IMR-90 (cell line): ENCODE measurements around the gene MYRFL. TPM values are rescaled to one million over a fixed set of nuclear protein-coding genes. Genes with fewer than 3 reads are reported as not detected.

Experiments
- ATAC-seq: fragments of 200-7000 bp; cut with Tn5 transposase; 2 replicates; pipeline ENCODE4 v1.9.1; 2020; ENCODE audit warnings: low read depth, mild to moderate bottlenecking, moderate library complexity
- BruUV-seq: library from RNA; stranded (reverse); fragments of 400-500 nt; replicated peaks from 2 replicates; lab custom pipeline; 2021; lab: Mats Ljungman, UMichigan
- CTCF ChIA-PET: fragments of 300-600 bp; formaldehyde crosslinking; extraction: SDS; loops from one replicate; lab custom pipeline; 2021; ENCODE audit warnings: antibody characterized with exemption; lab: Yijun Ruan, JAX
- POLR2A ChIA-PET: fragments of 300-600 bp; sonication (Branson Sonifier 250); formaldehyde crosslinking; loops from one replicate; lab custom pipeline; 2022; ENCODE audit warnings: antibody characterized with exemption; ENCODE audit not compliant: unreplicated experiment; lab: Charles Lee
- DNase-seq: peaks from one replicate; pipeline ENCODE4 v3.0.0; 2013
- H2AFZ ChIP-seq: replicated peaks from 2 replicates; pipeline ENCODE3; 2013; ENCODE audit warnings: low read length, mild to moderate bottlenecking; ENCODE audit not compliant: poor library complexity
- H2AK5ac ChIP-seq: 2 replicates; pipeline ENCODE4 v1.6.1; 2013; ENCODE audit warnings: low read depth, low read length, inconsistent platforms
- H2AK9ac ChIP-seq: replicated peaks from 2 replicates; pipeline ENCODE3; 2013; ENCODE audit warnings: mild to moderate bottlenecking, low read depth, low read length, moderate library complexity; ENCODE audit not compliant: poor library complexity
- H2BK120ac ChIP-seq: 2 replicates; pipeline ENCODE4 v1.6.1; 2013; ENCODE audit warnings: low read depth, low read length, inconsistent platforms
- H2BK15ac ChIP-seq: 3 replicates; pipeline ENCODE4 v1.6.1; 2013; ENCODE audit warnings: low read depth, low read length, inconsistent platforms
- H2BK20ac ChIP-seq: 2 replicates; pipeline ENCODE4 v1.6.1; 2013; ENCODE audit warnings: low read depth, mild to moderate bottlenecking, inconsistent platforms, low read length, moderate library complexity
- H2BK5ac ChIP-seq: 2 replicates; pipeline ENCODE4 v1.6.1; 2013; ENCODE audit warnings: mild to moderate bottlenecking, low read depth, low read length, inconsistent platforms; ENCODE audit not compliant: poor library complexity, severe bottlenecking
- H3K14ac ChIP-seq: replicated peaks from 2 replicates; pipeline ENCODE4 v1.6.1; 2013; ENCODE audit warnings: low read depth, low read length, inconsistent platforms
- H3K18ac ChIP-seq: 2 replicates; pipeline ENCODE4 v1.6.1; 2013; ENCODE audit warnings: low read depth, low read length, control low read depth
- H3K23ac ChIP-seq: 2 replicates; pipeline ENCODE4 v1.6.1; 2013; ENCODE audit warnings: low read depth, low read length, inconsistent platforms
- H3K27ac ChIP-seq: 2 replicates; pipeline ENCODE4 v1.5.1; 2013; ENCODE audit warnings: mild to moderate bottlenecking, control low read depth, low read length; ENCODE audit not compliant: insufficient read depth
- H3K27me3 ChIP-seq: 2 replicates; pipeline ENCODE4 v1.6.1; 2013; ENCODE audit warnings: low read length; ENCODE audit not compliant: control insufficient read depth, insufficient read depth
- H3K36me3 ChIP-seq: 2 replicates; pipeline ENCODE4 v1.6.1; 2013; ENCODE audit warnings: low read length, mixed read lengths; ENCODE audit not compliant: control insufficient read depth, insufficient read depth
- H3K4ac ChIP-seq: 2 replicates; pipeline ENCODE4 v1.6.1; 2013; ENCODE audit warnings: low read depth, low read length, inconsistent platforms
- H3K4me1 ChIP-seq: 2 replicates; pipeline ENCODE4 v1.6.1; 2013; ENCODE audit warnings: low read length, mixed read lengths; ENCODE audit not compliant: control insufficient read depth, insufficient read depth
- H3K4me2 ChIP-seq: 2 replicates; pipeline ENCODE4 v1.6.1; 2013; ENCODE audit warnings: low read depth, mild to moderate bottlenecking, control low read depth, low read length, moderate library complexity
- H3K4me3 ChIP-seq: 2 replicates; pipeline ENCODE4 v1.5.1; 2013; ENCODE audit warnings: low read depth, mild to moderate bottlenecking, control low read depth, low read length, moderate library complexity; ENCODE audit not compliant: insufficient read depth
- H3K56ac ChIP-seq: 2 replicates; pipeline ENCODE4 v1.6.1; 2013; ENCODE audit warnings: low read length, inconsistent platforms; ENCODE audit not compliant: insufficient read depth; ENCODE audit errors: extremely low read depth
- H3K79me1 ChIP-seq, 2 experiments: 2 replicates each; pipeline ENCODE4 v1.6.1; 2013; ENCODE audit warnings: low read length in 2 of 2, inconsistent platforms in 1 of 2, low read depth in 1 of 2
- H3K9ac ChIP-seq: 2 replicates; pipeline ENCODE4 v1.6.1; 2013; ENCODE audit warnings: low read depth, low read length, control low read depth
- H3K9me1 ChIP-seq: 2 replicates; pipeline ENCODE4 v1.6.1; 2013; ENCODE audit warnings: low read length, inconsistent platforms; ENCODE audit not compliant: insufficient read depth
- H3K9me3 ChIP-seq: 2 replicates; pipeline ENCODE4 v1.6.1; 2013; ENCODE audit warnings: low read length; ENCODE audit not compliant: control insufficient read depth, insufficient read depth
- H4K20me1 ChIP-seq: 2 replicates; pipeline ENCODE4 v1.6.1; 2013; ENCODE audit warnings: low read length, inconsistent platforms; ENCODE audit not compliant: insufficient read depth
- H4K5ac ChIP-seq: 2 replicates; pipeline ENCODE4 v1.6.1; 2013; ENCODE audit warnings: mild to moderate bottlenecking, low read depth, low read length, control low read depth
- H4K8ac ChIP-seq, 2 experiments: 2 replicates each; pipeline ENCODE4 v1.6.1; 2013; ENCODE audit warnings: low read depth in 2 of 2, low read length in 2 of 2, control low read depth in 1 of 2, inconsistent platforms in 1 of 2
- H4K91ac ChIP-seq: 2 replicates; pipeline ENCODE4 v1.6.1; 2013; ENCODE audit warnings: low read depth, low read length, inconsistent platforms; ENCODE audit not compliant: insufficient read depth
- BHLHE40 ChIP-seq: fragments of 150-350 bp; IDR thresholded peaks from 2 replicates; pipeline ENCODE4 v1.6.1; 2016; ENCODE audit warnings: mild to moderate bottlenecking, low read depth, low read length
- CHD1 ChIP-seq: IDR thresholded peaks from 2 replicates; pipeline ENCODE4 v1.6.1; 2012; ENCODE audit warnings: low read depth, low read length, improper control_type of control experiment
- CTCF ChIP-seq: conservative IDR thresholded peaks from 2 replicates; pipeline ENCODE4 v1.5.1; 2012; ENCODE audit warnings: mild to moderate bottlenecking, low read depth, low read length, improper control_type of control experiment
- ELK1 ChIP-seq: fragments of 150-350 bp; IDR thresholded peaks from 2 replicates; pipeline ENCODE4 v1.6.1; 2016; ENCODE audit warnings: low read depth, mild to moderate bottlenecking, low read length, moderate library complexity, borderline replicate concordance
- MAFK ChIP-seq: IDR thresholded peaks from 2 replicates; pipeline ENCODE4 v1.6.1; 2012; ENCODE audit warnings: low read depth, low read length, improper control_type of control experiment
- MXI1 ChIP-seq: IDR thresholded peaks from 2 replicates; pipeline ENCODE4 v1.6.1; 2012; ENCODE audit warnings: low read depth, mild to moderate bottlenecking, low read length, moderate library complexity, borderline replicate concordance
- NFE2L2 ChIP-seq: fragments of 150-350 bp; IDR thresholded peaks from 2 replicates; pipeline ENCODE4 v1.6.1; 2016; ENCODE audit warnings: low read depth, mild to moderate bottlenecking, low read length
- POLR2A ChIP-seq: IDR thresholded peaks from 2 replicates; pipeline ENCODE4 v1.6.1; 2012; ENCODE audit warnings: mild to moderate bottlenecking, low read depth, low read length
- RAD21 ChIP-seq: IDR thresholded peaks from 2 replicates; pipeline ENCODE4 v1.6.1; 2012; ENCODE audit warnings: low read length, improper control_type of control experiment
- RCOR1 ChIP-seq: IDR thresholded peaks from 2 replicates; pipeline ENCODE4 v1.6.1; 2012; ENCODE audit warnings: mild to moderate bottlenecking, low read length, improper control_type of control experiment; ENCODE audit not compliant: insufficient replicate concordance
- SMC3 ChIP-seq: fragments of 150-350 bp; IDR thresholded peaks from 2 replicates; pipeline ENCODE4 v1.6.1; 2016; ENCODE audit warnings: low read depth, mild to moderate bottlenecking, antibody characterized with exemption, low read length, moderate library complexity
- WGBS, 2 experiments: methylation state at CpG; one replicate each; pipeline versions ENCODE4 v1.1.5 to v1.1.7; 2013; ENCODE audit warnings: missing lambda C conversion rate in 2 of 2; ENCODE audit not compliant: insufficient read length in 1 of 2; ENCODE audit errors: extremely low coverage in 2 of 2; 5-methylcytosine and 5-hydroxymethylcytosine counted together
- dilution Hi-C: fragments of 300-500 bp; cut with HindIII; formaldehyde crosslinking; loops from one replicate; pipeline ENCODE4 v1.14.3; 2018; ENCODE audit warnings: low sequenced_read_pairs; ENCODE audit not compliant: unreplicated experiment
- in situ Hi-C: fragments of 300-500 bp; cut with MboI; formaldehyde crosslinking; loops from 3 replicates; pipeline ENCODE4 v1.14.3; 2019; ENCODE audit warnings: low sequenced_read_pairs, inconsistent platforms, mixed read lengths
- intact Hi-C: fragments of 100-400 bp; cut with micrococcal nuclease; formaldehyde crosslinking; loops from 2 replicates; pipeline ENCODE4 v1.10.0; 2022
- polyA plus RNA-seq, 3 experiments: library from polyadenylated mRNA; depleted of rRNA; stranded (reverse); fragments of >200 nt; gene quantifications; 2 replicates each; pipeline ENCODE4 v1.2.3, GENCODE V29; 2012; ENCODE audit warnings: low replicate concordance in 1 of 3
- total RNA-seq: library from RNA; depleted of rRNA; stranded (reverse); fragments of >200 nt; gene quantifications from 2 replicates; pipeline ENCODE4 v1.2.3, GENCODE V29; 2012
- TF ChIP-seq, protein P1 (sequence below): fragments of 150-350 bp; IDR thresholded peaks from 2 replicates; pipeline ENCODE4 v1.6.1; 2017; ENCODE audit warnings: mild to moderate bottlenecking, antibody characterized with exemption, low read length, low read depth

MYRFL gene
- total and polyA plus RNA-seq, 2 of the 4 experiments (the other 2 are of a cell fraction) = not detected

DNA sequence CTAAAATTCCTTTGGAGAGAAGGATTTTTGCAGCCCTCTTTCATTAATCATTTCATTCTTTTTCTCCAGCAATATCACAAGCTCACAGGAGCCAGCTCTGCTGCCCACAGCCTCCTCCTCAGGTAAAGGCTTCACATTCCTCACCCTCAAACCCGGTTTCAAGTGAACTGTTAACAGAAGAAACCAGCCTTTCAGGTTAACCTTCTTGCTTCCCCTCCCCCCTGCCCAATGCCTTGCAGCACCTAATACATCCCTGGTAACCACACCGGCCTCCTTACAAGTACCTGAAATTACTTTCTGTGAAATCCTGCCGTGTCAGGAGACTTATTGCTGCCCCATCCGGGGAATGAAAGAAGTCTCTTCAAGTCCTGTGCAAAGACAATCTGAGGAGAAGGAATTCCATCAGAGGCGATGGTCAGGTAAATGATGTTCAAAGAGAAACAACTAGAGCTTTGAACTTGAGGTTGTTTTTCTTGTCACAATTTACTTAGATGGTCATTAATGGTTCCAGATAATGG, 111.2 kb downstream of the MYRFL start:
- Histone ChIP-seq H4K91ac (no peak overlapping the region), H3K4me1 (no peaks in the 10 kb centered on the region), H3K9me1 (no peaks in the 10 kb centered on the region), H2AK5ac (no peak overlapping the region), H3K27ac (no peak overlapping the region), H2AK9ac (no peak overlapping the region), H3K18ac (no peak overlapping the region), H3K56ac (no peak overlapping the region), H3K4ac (no peak overlapping the region), H4K20me1 (no peaks in the 10 kb centered on the region), H4K8ac (no peak overlapping the region), H2BK120ac (no peak overlapping the region), H2BK20ac (no peak overlapping the region), H3K9ac (no peak overlapping the region), H2BK15ac (no peak overlapping the region), H3K23ac (no peak overlapping the region), H3K9me3 (no peaks in the 10 kb centered on the region), H3K79me1 (no peaks in the 10 kb centered on the region), H3K4me3 (no peak overlapping the region), H3K36me3 (no peaks in the 10 kb centered on the region), H4K5ac (no peak overlapping the region), H2BK5ac (no peak overlapping the region), H3K14ac (no peak overlapping the region), H3K27me3 (no peaks in the 10 kb centered on the region), H2AFZ (no peak overlapping the region), H3K4me2 (no peak overlapping the region)
- in situ Hi-C loops (no loop called here), dilution Hi-C loops (no loop called here), intact Hi-C loops (no loop called here)
- BruUV-seq = no TSS peak
- no peak for DNase-seq
- TF ChIP-seq, protein P1, sequence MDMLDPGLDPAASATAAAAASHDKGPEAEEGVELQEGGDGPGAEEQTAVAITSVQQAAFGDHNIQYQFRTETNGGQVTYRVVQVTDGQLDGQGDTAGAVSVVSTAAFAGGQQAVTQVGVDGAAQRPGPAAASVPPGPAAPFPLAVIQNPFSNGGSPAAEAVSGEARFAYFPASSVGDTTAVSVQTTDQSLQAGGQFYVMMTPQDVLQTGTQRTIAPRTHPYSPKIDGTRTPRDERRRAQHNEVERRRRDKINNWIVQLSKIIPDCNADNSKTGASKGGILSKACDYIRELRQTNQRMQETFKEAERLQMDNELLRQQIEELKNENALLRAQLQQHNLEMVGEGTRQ = no peak
- TF ChIP-seq POLR2A (no peak), NFE2L2 (no peak), SMC3 (no peak), ELK1 (no peak), MAFK (no peak), BHLHE40 (no peak), CTCF (no peak), MXI1 (no peak), CHD1 (no peak), RCOR1 (no peak), RAD21 (no peak)
- CTCF ChIA-PET = no interaction called here
- no peak for ATAC-seq
- 13% methylated on average over 1 of the region's 5 CpGs; no CpG with 5 or more reads in 1 of the 2 experiments for WGBS, 2 experiments
- POLR2A ChIA-PET = no interaction called here
